Chondrocyte (in vitro differentiated cells): ENCODE results near the gene RAB17. TPM values are rescaled to one million over a fixed set of nuclear protein-coding genes. Genes with fewer than 3 reads are reported as not detected.
A peak's percentile ranks its signal among the peaks of the same experiment; 100 is the strongest.
"Not testable (repeated sequence)": the region's sequence is repeated elsewhere in the genome, so short reads cannot be mapped to it uniquely, and the experiment has no call there.

Experiments
- DNase-seq: peaks from one replicate; pipeline ENCODE4 v3.0.0; 2021; ENCODE audit warnings: mixed read lengths, low spot score
- H3K27ac Mint-ChIP-seq: one replicate; pipeline ENCODE4 v1.8.0; 2021; ENCODE audit warnings: mild to moderate bottlenecking, moderate library complexity, mixed read lengths; ENCODE audit not compliant: unreplicated experiment
- H3K27me3 Mint-ChIP-seq: 2 replicates; pipeline ENCODE4 v1.8.0; 2021; ENCODE audit warnings: low read depth, mixed read lengths
- H3K36me3 Mint-ChIP-seq: 2 replicates; pipeline ENCODE4 v1.8.0; 2021; ENCODE audit warnings: low read depth, mixed read lengths
- H3K4me1 Mint-ChIP-seq: 2 replicates; pipeline ENCODE4 v1.8.0; 2021; ENCODE audit warnings: low read depth, mild to moderate bottlenecking, mixed read lengths
- H3K4me3 Mint-ChIP-seq: one replicate; pipeline ENCODE4 v1.8.0; 2021; ENCODE audit warnings: mild to moderate bottlenecking, moderate library complexity, mixed read lengths; ENCODE audit not compliant: unreplicated experiment
- H3K9me3 Mint-ChIP-seq: 2 replicates; pipeline ENCODE4 v1.8.0; 2021; ENCODE audit warnings: low read depth, mixed read lengths
- total RNA-seq: library from RNA; stranded (reverse); gene quantifications from 3 replicates; pipeline ENCODE4 v1.2.1, GENCODE V29; 2021
- TF ChIP-seq, protein P1 (sequence below): fragments of 200-600 bp; sonication (generic); IDR thresholded peaks from 2 replicates; pipeline ENCODE4 v1.5.0; 2021; ENCODE audit warnings: antibody characterized with exemption, mild to moderate bottlenecking, moderate library complexity

RAB17 gene
- total RNA-seq, 1 donor from 2014 or later: 0.25 TPM

GRCh38 chr2:237597196-237598145, 6.9 kb upstream of the RAB17 start:
- DNase-seq: no peak
- no peaks in the 10 kb centered on the region for H3K9me3 Mint-ChIP-seq
- no peak overlapping the region for H3K4me3 Mint-ChIP-seq
- TF ChIP-seq, protein P1, sequence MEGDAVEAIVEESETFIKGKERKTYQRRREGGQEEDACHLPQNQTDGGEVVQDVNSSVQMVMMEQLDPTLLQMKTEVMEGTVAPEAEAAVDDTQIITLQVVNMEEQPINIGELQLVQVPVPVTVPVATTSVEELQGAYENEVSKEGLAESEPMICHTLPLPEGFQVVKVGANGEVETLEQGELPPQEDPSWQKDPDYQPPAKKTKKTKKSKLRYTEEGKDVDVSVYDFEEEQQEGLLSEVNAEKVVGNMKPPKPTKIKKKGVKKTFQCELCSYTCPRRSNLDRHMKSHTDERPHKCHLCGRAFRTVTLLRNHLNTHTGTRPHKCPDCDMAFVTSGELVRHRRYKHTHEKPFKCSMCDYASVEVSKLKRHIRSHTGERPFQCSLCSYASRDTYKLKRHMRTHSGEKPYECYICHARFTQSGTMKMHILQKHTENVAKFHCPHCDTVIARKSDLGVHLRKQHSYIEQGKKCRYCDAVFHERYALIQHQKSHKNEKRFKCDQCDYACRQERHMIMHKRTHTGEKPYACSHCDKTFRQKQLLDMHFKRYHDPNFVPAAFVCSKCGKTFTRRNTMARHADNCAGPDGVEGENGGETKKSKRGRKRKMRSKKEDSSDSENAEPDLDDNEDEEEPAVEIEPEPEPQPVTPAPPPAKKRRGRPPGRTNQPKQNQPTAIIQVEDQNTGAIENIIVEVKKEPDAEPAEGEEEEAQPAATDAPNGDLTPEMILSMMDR: no peak
- H3K36me3 Mint-ChIP-seq: no peaks in the 10 kb centered on the region
- no peak overlapping the region for H3K27ac Mint-ChIP-seq
- no peaks in the 10 kb centered on the region for H3K27me3 Mint-ChIP-seq
- peaks cover 34% of the 10 kb centered on the region for H3K4me1 Mint-ChIP-seq

DNA sequence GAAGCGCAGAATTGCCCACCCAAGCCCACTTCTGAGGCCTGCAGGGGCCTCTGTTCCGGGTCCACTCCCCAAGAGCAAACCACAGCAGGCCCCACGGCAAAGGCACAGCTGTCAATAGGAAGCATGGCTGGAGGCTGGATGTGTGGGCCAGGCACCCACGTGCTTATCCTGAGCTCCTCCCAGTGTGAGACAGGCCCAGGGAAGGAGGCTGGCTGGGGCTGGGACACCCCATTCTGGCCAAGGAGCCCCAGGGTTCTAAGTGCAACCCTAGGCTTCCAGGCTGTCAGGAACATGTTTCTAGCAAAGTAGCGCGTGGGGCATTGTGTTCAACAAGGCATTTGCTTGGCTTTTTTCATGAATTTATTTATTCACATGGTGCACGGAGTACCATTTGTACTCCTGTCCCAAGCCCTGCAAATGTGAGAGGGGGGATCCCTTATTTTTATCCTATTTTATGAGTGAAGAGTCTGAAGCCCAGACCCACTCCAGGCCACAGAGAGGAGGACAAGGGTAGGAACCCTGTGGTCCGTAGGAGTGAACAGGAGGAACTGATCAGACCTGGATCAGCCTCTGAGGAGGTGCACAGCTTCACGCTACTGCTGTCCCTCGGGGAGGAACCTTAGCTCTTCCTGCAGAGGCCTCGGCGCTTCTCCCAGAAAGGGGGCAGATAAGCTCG, 6.1 kb upstream of the RAB17 start:
- no peak for DNase-seq
- H3K27ac Mint-ChIP-seq: no peak overlapping the region
- no peaks in the 10 kb centered on the region for H3K36me3 Mint-ChIP-seq
- H3K27me3 Mint-ChIP-seq: no peaks in the 10 kb centered on the region
- H3K4me1 Mint-ChIP-seq: peaks cover 36% of the 10 kb centered on the region
- TF ChIP-seq, protein P1: no peak
- no peak overlapping the region for H3K4me3 Mint-ChIP-seq
- no peaks in the 10 kb centered on the region for H3K9me3 Mint-ChIP-seq

GRCh38 chr2:237595829-237596519, 5.4 kb upstream of the RAB17 start:
- not testable (repeated sequence) for H3K4me3 Mint-ChIP-seq

DNA sequence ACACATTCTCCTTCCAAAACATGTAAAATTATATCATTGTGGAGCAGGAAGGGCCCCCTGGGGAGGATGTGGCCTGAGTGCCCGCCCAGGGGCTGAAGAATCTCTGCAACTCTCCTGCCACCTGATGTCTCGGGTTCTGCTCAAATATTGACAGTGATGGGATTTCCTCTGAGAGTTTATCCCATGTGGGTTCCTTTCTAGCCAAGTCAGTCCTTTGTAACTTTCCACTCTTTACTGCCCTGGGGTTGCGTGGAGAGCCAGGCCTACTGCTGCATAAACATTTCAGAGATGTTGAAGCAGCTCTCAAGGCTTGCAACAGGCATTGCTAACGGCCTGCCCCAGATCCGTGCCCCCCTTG, 4.0 kb upstream of the RAB17 start:
- H3K27ac Mint-ChIP-seq: peak overlapping the region; percentile 90
- no peaks in the 10 kb centered on the region for H3K9me3 Mint-ChIP-seq
- no peak overlapping the region for H3K4me3 Mint-ChIP-seq

More at GRCh38 chr2:237595829-237596519, 5.4 kb upstream of the RAB17 start:
- not testable (repeated sequence) for H3K27me3 Mint-ChIP-seq, DNase-seq, H3K9me3 Mint-ChIP-seq, H3K36me3 Mint-ChIP-seq, H3K27ac Mint-ChIP-seq
- H3K4me1 Mint-ChIP-seq: peaks cover 43% of the 10 kb centered on the region

GRCh38 chr2:237593596-237594320, 3.2 kb upstream of the RAB17 start:
- Mint-ChIP-seq H3K9me3 (no peaks in the 10 kb centered on the region), H3K27ac (peak overlapping the region; percentile 61)

More for the DNA sequence above, 4.0 kb upstream of the RAB17 start:
- Mint-ChIP-seq H3K36me3 (no peaks in the 10 kb centered on the region), H3K4me1 (peaks cover 42% of the 10 kb centered on the region), H3K27me3 (no peaks in the 10 kb centered on the region)
- DNase-seq: no peak
- TF ChIP-seq, protein P1: peak; percentile 9

More at GRCh38 chr2:237593596-237594320, 3.2 kb upstream of the RAB17 start:
- no peak overlapping the region for H3K4me3 Mint-ChIP-seq
- peaks cover 42% of the 10 kb centered on the region for H3K4me1 Mint-ChIP-seq
- peak; percentile 65 for DNase-seq
- no peaks in the 10 kb centered on the region for H3K36me3 Mint-ChIP-seq
- TF ChIP-seq, protein P1: no peak
- H3K27me3 Mint-ChIP-seq: no peaks in the 10 kb centered on the region
